Subcutaneous abdominal adipose tissue (tissue), 5 donors: ENCODE measurements around the gene HPN.

Source experiments
- H3K27ac ChIP-seq: one replicate; pipeline ENCODE4 v1.7.0; 2013; ENCODE audit warnings: low read depth, mild to moderate bottlenecking, inconsistent platforms, low read length, moderate library complexity
- H3K27me3 ChIP-seq, 5 donors: one replicate each; pipeline ENCODE4 v1.7.0; 2013; ENCODE audit warnings: low read length in 5 of 5, inconsistent platforms in 1 of 5; ENCODE audit not compliant: control insufficient read depth in 5 of 5, insufficient read depth in 4 of 5
- H3K36me3 ChIP-seq, 5 donors: one replicate each; pipeline ENCODE4 v1.7.0; 2013; ENCODE audit warnings: low read length in 5 of 5; ENCODE audit not compliant: control insufficient read depth in 5 of 5, insufficient read depth in 5 of 5
- H3K4me1 ChIP-seq, 5 donors: one replicate each; pipeline ENCODE4 v1.7.0; 2013; ENCODE audit warnings: low read length in 5 of 5, mild to moderate bottlenecking in 3 of 5, moderate library complexity in 1 of 5; ENCODE audit not compliant: control insufficient read depth in 5 of 5, insufficient read depth in 5 of 5
- H3K4me3 ChIP-seq, 5 donors: one replicate each; pipeline ENCODE4 v1.7.0; 2013; ENCODE audit warnings: low read length in 5 of 5, low read depth in 1 of 5
- H3K9ac ChIP-seq, 5 donors: one replicate each; pipeline ENCODE4 v1.7.0; 2013; ENCODE audit warnings: low read length in 5 of 5, mild to moderate bottlenecking in 4 of 5, moderate library complexity in 3 of 5
- H3K9me3 ChIP-seq, 5 donors: one replicate each; pipeline ENCODE4 v1.7.0; 2013; ENCODE audit warnings: low read length in 5 of 5; ENCODE audit not compliant: control insufficient read depth in 5 of 5
- donor health status: healthy.
- donor health status: healthy.
- donor health status: healthy.
- donor health status: healthy.
- donor health status: healthy.

Gene HPN

DNA sequence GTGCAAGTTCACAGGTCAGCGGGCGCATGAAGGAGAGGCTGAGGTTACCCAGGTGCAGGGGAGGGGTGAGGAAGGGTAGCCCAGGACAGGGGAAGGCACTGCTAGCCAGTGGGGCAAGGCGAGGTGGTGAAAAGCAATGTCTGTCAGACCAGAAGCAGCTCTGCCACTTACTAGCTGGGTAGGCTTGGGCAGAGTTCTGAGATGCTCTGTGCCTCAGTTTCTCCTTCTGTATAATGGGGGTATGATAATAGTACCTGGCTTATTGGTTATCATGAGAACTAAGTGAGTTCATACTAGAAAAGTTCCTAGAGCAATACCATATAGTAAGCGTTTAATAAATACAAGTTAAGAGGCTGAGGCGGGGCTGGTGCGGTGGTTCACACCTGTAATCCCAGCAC, 25.6 kb upstream of the HPN start:
- H3K36me3 ChIP-seq = peaks cover 0 to 89% (median 73%) of the 10 kb centered on the region in 5 donors
- H3K4me1 ChIP-seq = peaks cover 0 to 58% (median 34%) of the 10 kb centered on the region in 5 donors
- H3K27me3 ChIP-seq = no peaks in the 10 kb centered on the region
- no peak overlapping the region for H3K27ac ChIP-seq
- no peak overlapping the region for H3K4me3 ChIP-seq
- H3K9me3 ChIP-seq = no peaks in the 10 kb centered on the region
- no peak overlapping the region for H3K9ac ChIP-seq

DNA sequence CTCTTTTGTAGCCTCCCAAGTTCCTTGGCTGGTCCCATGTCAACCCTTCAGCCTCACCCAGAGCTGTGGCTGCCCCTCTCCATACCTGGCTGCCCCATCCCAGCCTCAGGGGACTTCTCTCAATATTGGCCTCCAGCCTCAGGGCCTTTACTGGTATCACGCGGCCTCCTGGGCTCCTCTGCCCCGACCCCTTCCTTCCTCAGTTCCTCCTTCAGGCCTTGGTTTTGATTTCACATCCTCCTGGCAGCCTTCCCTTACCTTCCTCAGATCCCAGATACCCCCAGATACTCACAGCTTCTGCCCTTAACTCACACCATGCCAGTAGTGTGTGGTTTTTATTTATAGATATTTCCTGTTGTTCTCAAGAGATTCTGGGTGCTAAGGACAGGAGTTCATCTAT, 24.0 kb upstream of the HPN start:
- no peak overlapping the region for H3K27ac ChIP-seq
- peaks cover 0 to 90% (median 74%) of the 10 kb centered on the region in 5 donors for H3K36me3 ChIP-seq
- H3K27me3 ChIP-seq = no peaks in the 10 kb centered on the region
- no peak overlapping the region for H3K4me3 ChIP-seq
- no peaks in the 10 kb centered on the region for H3K9me3 ChIP-seq
- H3K4me1 ChIP-seq = peaks cover 0 to 52% (median 31%) of the 10 kb centered on the region in 5 donors
- peak overlapping the region in 2 of 5 donors; percentile 36 to 37 for H3K9ac ChIP-seq

GRCh38 chr19:35018379-35018778, 23.1 kb upstream of the HPN start:
- Histone ChIP-seq H3K9ac (no peak overlapping the region), H3K4me3 (no peak overlapping the region), H3K27me3 (no peaks in the 10 kb centered on the region), H3K27ac (no peak overlapping the region), H3K4me1 (peaks cover 0 to 49% (median 25%) of the 10 kb centered on the region in 5 donors), H3K9me3 (no peaks in the 10 kb centered on the region), H3K36me3 (peaks cover 0 to 97% (median 83%) of the 10 kb centered on the region in 5 donors)

DNA sequence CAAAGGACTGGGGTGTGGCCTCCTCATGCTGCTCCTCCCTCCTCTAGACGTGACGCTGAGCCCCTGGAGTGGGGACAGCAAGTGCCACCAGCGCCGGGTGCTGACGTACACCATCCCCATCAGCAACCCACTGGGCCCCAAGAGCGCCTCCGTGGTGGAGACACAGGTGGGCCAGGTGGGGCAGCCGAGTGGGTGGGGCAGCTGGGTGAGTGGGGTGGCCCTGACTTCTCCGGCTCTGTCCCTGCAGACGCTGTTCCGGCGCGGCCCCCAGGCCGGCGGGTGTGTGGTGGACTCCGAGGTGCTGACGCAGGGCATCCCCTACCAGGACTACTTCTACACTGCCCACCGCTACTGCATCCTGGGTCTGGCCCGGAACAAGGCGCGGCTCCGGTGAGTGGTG, 22.4 kb upstream of the HPN start:
- Histone ChIP-seq H3K9ac (no peak overlapping the region), H3K27ac (no peak overlapping the region), H3K4me1 (peaks cover 0 to 41% (median 17%) of the 10 kb centered on the region in 5 donors), H3K4me3 (no peak overlapping the region), H3K27me3 (no peaks in the 10 kb centered on the region), H3K36me3 (peaks cover 0 to 97% (median 85%) of the 10 kb centered on the region in 5 donors), H3K9me3 (no peaks in the 10 kb centered on the region)

- Histone ChIP-seq H3K9ac (no peak overlapping the region), H3K9me3 (no peaks in the 10 kb centered on the region), H3K36me3 (peaks cover 0 to 97% (median 82%) of the 10 kb centered on the region in 5 donors), H3K4me3 (no peak overlapping the region), H3K4me1 (peaks cover 0 to 24% (median 4%) of the 10 kb centered on the region in 5 donors), H3K27me3 (no peaks in the 10 kb centered on the region), H3K27ac (no peak overlapping the region)
Measured at GRCh38 chr19:35021016-35021415, 20.5 kb upstream of the HPN start.

- H3K4me1 ChIP-seq = peaks cover 0 to 24% (median 4%) of the 10 kb centered on the region in 5 donors
- H3K4me3 ChIP-seq = no peak overlapping the region
- H3K27ac ChIP-seq = no peak overlapping the region
- no peak overlapping the region for H3K9ac ChIP-seq
- no peaks in the 10 kb centered on the region for H3K9me3 ChIP-seq
- H3K27me3 ChIP-seq = no peaks in the 10 kb centered on the region
- peaks cover 0 to 98% (median 86%) of the 10 kb centered on the region in 5 donors for H3K36me3 ChIP-seq
Measured at GRCh38 chr19:35021596-35021995, 19.9 kb upstream of the HPN start.

DNA sequence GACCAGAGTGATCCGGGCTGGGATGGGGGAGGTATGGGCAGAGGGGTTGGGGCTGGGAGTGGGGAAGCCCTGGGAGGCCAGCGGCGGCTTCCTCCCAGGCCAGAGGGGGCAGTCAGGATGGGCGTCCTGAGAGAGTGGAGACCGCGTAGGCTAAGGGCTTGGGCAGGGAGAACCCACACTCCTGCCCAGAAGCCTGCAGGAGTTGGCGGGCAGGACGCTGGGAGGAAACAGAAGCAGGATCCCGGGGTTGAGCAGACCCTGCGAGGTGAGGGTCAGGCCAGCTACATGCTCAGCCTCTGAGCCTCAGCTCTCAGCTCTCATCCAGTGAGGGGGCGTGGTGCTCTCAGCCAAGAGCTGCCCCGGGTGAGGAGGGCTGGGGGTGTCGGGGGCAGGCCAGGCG, 19.1 kb upstream of the HPN start:
- H3K9ac ChIP-seq = no peak overlapping the region
- H3K9me3 ChIP-seq = no peaks in the 10 kb centered on the region
- no peak overlapping the region for H3K27ac ChIP-seq
- peaks cover 0 to 18% (median under 1%) of the 10 kb centered on the region in 5 donors for H3K4me1 ChIP-seq
- no peaks in the 10 kb centered on the region for H3K27me3 ChIP-seq
- H3K4me3 ChIP-seq = no peak overlapping the region
- peaks cover 0 to 99% (median 87%) of the 10 kb centered on the region in 5 donors for H3K36me3 ChIP-seq

- no peak overlapping the region for H3K27ac ChIP-seq
- peaks cover 0 to 99% (median 86%) of the 10 kb centered on the region in 5 donors for H3K36me3 ChIP-seq
- no peaks in the 10 kb centered on the region for H3K27me3 ChIP-seq
Measured at GRCh38 chr19:35023428-35023827, 18.1 kb upstream of the HPN start.

DNA sequence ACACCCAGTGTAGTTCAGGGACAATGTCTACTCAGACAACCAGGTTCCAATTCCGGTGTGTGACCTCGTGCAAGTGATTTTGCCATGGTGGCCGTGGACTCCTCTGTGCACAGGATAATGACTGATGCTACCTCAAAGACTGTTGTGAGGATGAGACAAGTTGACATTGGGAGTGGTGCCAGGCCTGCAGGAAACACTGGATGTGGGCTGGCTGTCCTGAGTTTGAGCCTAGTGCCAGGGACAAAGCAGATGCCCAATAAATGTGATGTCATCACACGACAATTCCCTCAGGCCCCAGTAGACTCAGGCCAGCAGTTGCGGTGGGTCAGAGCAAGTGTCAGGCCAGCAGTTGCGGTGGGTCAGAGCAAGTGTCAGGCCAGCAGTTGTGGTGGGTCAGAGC, 17.4 kb upstream of the HPN start:
- Histone ChIP-seq H3K9ac (no peak overlapping the region), H3K27ac (no peak overlapping the region), H3K4me3 (no peak overlapping the region), H3K9me3 (no peaks in the 10 kb centered on the region), H3K36me3 (peaks cover 0 to 92% (median 80%) of the 10 kb centered on the region in 5 donors), H3K27me3 (no peaks in the 10 kb centered on the region), H3K4me1 (peaks cover 0 to 5% (median 0%) of the 10 kb centered on the region in 5 donors)

More at GRCh38 chr19:35023428-35023827, 18.1 kb upstream of the HPN start:
- no peak overlapping the region for H3K9ac ChIP-seq
- H3K4me1 ChIP-seq = peaks cover 0 to 11% (median 0%) of the 10 kb centered on the region in 5 donors
- H3K4me3 ChIP-seq = no peak overlapping the region
- no peaks in the 10 kb centered on the region for H3K9me3 ChIP-seq

DNA sequence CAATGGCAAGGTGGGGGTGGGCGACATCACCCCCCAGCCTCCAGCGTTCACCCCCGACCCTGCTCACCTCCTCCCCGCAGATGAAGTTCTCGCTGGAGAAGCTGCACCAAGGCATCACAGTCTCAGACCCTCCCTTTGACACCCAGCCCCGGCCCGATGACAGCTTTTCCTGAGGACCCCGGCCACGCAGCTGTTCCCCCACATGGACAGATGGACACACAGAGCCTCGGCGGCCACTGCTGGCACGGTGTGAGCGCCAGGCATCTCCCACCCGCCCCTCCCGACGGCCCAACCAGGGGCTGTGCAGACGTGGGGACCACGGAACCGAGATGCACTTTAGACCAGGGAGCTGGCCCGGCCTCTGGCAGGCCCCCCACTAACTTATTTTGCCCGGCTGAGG, 15.6 kb upstream of the HPN start:
- Histone ChIP-seq H3K4me3 (no peak overlapping the region), H3K4me1 (peaks cover 0 to 15% (median 5%) of the 10 kb centered on the region in 5 donors), H3K27ac (no peak overlapping the region), H3K36me3 (peaks cover 0 to 73% (median 66%) of the 10 kb centered on the region in 5 donors), H3K9me3 (no peaks in the 10 kb centered on the region), H3K9ac (no peak overlapping the region), H3K27me3 (peaks cover 0 to 4% (median 0%) of the 10 kb centered on the region in 5 donors)
